Vagina (tissue), 2 donors: ENCODE data around the gene MYBPHL.

ENCODE experiments used
- CTCF ChIP-seq, 3 experiments: fragments of 450-650 bp in 2 of 3; fragments of 200-600 bp in 1 of 3; sonication (generic) in 1 of 3; IDR thresholded peaks; one replicate each; pipeline ENCODE4 v1.5.1; 2017 to 2019; ENCODE audit warnings: antibody characterized with exemption in 3 of 3, mild to moderate bottlenecking in 2 of 3, moderate library complexity in 2 of 3
- POLR2AphosphoS5 ChIP-seq, 2 donors: sonication (generic); formaldehyde crosslinking; IDR thresholded peaks; one replicate each; pipeline ENCODE4 v1.9.0; 2017; ENCODE audit warnings: antibody characterized with exemption in 2 of 2, mild to moderate bottlenecking in 2 of 2, low read depth in 1 of 2; ENCODE audit not compliant: insufficient read depth in 1 of 2

GRCh38 chr1:109266965-109267364 is 39.8 kb downstream of the MYBPHL start:
- TF ChIP-seq CTCF (IDR thresholded peaks at IDR 0.05) (no peak), POLR2AphosphoS5 (IDR thresholded peaks at IDR 0.05; ENCODE audit: insufficient read depth in 1 of 2, low read depth in 1 of 2) (peak in 1 of 2 donors; percentile 28)
